NCI-H2227 treated with DMSO at 0.1 percent for 48 hours (cell line): ENCODE data around the gene CYB561A3.
"Not testable (repeated sequence)": the region's sequence is repeated elsewhere in the genome, so short reads cannot be mapped to it uniquely, and the experiment has no call there.

Source experiments
- DNase-seq: peaks from one replicate; lab custom pipeline; 2025; lab: John Stamatoyannopoulos, UW

Gene CYB561A3, protein sequence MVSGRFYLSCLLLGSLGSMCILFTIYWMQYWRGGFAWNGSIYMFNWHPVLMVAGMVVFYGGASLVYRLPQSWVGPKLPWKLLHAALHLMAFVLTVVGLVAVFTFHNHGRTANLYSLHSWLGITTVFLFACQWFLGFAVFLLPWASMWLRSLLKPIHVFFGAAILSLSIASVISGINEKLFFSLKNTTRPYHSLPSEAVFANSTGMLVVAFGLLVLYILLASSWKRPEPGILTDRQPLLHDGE

DNA sequence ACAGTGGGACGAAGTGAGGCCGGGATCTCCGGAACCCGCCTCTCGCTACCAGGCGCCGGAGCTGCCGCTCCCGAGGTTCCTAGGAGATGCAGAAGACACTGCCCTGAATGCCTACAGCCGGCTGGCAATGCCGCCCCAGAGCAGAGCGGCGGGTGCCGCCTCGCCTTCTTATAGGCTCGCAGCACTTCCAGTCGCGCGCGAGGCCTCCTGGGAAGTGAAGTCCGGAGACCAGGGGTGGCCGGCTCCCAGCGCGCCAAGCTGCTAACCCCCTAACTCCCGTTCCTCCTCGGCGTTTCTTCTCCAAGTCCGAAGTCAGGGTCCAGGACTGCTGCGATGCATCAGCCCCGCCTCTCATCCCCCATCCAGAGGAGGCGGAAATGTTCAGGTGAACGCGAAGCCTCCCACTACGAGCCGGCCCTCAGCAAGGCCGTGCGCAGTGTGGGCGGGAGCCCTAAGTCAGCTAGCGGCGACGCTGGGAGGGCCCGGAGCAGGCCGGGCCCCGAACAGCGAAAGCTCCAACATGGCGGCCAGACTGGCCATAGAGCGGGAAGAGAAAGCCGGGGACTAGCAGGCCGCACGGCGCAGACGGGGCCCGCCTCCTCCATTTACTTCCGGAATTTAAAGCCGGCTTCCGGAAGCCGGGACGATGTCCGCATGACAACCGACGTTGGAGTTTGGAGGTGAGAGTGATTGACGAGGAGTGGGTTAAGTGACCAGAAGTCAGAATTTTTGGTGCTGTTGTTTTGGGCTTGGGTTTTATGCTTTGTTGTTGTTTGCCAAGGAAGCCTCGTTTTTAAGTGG is at the start of gene CYB561A3, which contains the start of gene TMEM138:
Gene CYB561A3 (minus strand): TSS at position 142 of the 801 bp plus-strand sequence. CDS start 5,169 bp downstream, outside the sequence.
Gene TMEM138 (plus strand): TSS at position 634 of the 801 bp plus-strand sequence. CDS start 2,017 bp downstream, outside the sequence.
- peak; percentile 98 for DNase-seq

DNA sequence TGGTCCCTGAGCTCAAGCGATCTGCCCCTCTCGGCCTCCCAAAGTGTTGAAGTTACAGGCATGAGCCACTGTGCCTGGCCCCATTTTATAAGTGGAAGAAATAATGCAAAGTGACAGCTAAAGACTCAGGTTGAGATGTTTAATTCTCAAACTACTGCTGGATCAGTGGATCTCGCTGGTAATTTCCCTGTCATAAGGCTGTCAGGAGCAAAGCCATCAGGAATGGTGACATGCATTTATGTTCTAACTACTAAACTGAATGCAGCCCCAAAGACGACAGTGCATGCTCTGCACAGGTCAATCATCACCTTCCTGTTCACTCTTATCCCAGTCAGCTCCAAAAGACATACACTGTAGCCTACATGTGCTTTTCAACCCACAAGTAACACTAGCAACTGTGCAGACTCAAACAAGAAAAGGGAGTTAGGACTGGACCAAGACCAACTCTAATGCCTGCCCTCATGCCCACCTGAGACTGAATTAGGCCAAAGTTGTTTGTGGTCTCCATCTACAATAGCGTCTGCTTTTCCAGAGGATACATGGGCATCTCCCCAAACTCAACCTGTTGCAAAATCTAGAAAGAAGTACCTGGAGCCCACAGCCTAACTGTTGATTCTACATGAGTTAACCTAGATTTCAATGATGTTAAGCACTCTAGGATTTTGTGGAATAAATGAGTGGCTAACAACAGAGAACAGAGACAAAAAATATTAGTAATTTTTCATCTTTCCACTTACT is 45.5 kb upstream of the CYB561A3 start:
- no peak for DNase-seq

DNA sequence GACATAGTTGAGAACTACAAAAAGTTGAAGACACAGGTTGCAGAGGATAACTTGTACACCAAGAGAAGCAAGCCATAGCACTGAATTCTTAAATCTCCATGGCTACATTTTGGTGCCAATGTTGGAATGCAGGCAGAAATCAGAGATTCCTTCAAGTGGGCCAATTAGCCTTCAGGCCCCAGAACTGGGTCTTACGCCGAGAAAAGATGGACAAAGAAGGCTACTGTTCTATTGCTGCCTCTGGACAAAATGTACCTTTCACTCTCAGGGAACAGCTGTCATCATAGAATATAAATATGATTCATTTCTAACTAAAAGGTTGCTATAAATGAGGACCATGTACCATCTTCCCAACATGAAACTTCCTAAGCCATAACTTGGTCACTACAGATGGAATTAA is 44.4 kb upstream of the CYB561A3 start:
- DNase-seq, result no peak

DNA sequence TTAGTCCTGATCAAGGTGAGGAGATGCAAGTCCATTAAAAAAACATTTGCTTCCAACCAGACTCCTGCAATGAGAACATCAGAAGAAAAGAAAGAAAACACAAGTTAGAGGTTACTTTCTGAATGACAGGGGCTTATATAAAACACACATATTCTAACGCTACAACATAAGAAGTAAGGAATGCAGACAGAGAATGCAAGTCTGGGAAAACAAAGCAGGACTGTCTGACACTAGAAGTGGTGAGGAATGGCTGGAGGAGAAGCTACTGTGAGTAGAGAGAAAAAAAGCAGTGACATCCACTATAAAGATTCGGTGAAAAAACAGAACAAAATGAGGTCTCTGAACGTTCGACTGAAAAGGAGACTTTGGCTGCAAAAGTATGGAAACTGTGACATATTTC is 43.0 kb upstream of the CYB561A3 start:
- no peak for DNase-seq

DNA sequence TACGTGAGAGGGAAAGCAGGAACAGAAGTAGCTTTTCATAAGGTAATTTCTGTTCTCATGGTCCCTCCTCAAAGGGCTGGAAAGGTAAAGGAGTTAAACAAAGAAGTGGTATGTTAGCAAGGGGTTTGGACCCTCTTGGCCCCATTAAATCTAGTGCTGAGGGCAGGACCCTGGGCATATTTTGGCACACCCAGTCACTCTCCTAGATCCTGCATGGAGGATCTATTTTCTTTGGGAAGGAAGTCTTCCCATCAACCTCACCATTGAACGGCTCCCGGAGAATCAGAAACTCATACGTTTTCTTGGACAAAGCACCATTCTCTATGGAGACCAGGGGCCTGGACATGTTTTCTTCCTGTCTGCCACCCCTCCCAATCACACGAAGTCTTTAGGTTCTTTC is 42.4 kb upstream of the CYB561A3 start:
- DNase-seq, result no peak

DNA sequence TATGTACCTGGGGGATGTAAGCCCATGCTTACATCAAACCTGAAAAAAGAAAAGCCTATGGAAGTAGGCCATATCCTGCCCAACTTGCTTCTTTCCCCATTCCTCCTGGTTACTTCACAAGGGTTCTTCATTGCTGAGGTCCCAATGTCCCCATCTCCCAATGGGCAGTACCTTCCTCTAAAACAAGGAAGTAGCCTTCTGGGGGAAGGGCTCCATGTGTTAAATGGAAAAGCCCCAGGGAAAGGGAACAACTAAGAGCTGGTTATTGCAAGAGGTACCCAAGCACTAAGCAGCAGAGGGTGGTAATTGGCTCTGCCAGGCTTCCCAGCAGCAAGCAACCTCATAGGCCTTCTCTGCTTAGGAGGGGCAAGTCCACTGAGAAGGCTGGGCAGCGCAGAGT is 42.0 kb upstream of the CYB561A3 start:
- DNase-seq, result no peak

DNA sequence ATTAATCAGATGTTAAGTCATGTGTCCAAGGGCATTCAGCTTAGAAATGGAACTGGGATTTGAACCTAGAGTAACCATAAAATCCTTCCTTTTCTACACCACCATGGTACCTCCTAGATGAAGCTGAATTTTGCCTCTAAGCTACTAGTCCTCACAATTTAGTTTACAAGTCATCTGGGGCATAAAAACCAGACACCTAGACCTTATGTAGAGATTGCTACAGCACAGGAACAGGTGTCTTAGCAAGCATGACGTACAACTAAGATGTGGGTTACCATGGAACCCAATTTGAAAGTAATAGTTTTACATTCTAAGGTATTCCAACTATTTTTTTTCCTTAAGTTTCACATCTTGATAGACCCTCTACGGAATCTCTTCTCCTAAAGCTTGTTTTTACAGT is 39.9 kb upstream of the CYB561A3 start:
- no peak for DNase-seq

DNA sequence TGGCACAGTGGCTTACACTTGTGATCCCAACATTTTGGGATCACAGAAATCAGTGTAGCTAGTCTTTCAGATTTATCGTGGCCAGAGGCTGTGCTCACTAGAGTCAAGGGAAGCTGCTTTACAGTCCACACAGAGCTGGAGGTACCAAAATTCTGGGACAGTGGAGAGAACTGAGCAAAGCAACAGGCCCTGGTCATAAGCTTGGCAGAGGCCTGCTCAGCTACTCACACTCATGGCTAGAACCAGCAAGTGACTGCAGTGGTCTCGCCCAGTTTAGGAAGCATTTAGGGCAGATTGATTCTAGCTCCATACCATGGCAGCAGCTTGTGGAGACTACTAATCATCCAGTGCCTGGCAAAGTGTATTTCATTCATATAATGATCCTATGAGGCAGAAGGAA is 39.5 kb upstream of the CYB561A3 start:
- no peak for DNase-seq

DNA sequence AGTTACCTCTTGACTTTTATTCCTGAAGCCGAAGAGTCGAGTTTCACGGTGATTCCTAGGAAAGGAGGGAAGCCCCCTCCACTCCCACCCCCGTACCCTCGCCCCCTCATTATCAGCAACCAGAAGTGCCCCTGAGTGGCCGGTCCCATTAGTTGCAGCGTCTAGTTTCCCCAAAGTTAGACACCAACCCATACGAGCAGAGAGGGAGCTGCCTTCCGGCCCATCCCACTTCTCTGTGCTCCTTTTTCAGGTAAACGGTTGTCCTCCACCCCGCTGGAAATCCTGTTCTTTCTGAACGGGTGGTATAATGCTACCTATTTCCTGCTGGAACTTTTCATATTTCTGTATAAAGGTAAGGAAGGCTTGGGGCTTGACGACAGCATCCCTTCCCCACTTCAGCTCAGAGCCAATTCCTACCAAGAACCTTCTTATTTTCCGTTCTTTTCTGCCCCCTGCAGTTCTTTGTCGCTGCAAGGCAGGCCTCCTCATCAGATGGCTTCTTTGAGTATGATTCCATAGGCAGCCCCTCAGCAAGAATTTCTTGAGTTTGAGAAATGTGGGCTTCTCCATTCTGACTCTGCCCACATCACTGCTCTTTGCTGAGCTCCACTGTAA is 31.4 kb upstream of the CYB561A3 start:
- peak; percentile 39 for DNase-seq

DNA sequence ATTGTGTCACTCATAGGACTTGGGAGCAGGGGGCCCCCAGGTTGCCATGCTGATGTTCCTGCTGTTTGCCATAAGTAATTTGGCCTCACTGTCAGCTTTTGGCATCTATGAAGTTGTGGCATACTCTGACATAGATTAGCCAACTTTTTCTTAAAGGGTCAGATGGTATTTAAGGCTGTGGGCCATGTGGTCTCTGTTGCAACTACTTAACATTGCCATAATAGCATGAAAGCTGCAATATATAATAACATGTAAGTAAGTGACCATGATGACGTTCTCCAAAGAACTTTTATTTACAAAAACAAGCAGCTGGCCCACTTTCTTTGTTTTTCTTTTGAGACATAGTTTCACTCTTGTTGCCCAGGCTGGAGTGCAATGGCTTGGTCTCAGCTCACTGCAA is 28.5 kb upstream of the CYB561A3 start:
- DNase-seq, result no peak

DNA sequence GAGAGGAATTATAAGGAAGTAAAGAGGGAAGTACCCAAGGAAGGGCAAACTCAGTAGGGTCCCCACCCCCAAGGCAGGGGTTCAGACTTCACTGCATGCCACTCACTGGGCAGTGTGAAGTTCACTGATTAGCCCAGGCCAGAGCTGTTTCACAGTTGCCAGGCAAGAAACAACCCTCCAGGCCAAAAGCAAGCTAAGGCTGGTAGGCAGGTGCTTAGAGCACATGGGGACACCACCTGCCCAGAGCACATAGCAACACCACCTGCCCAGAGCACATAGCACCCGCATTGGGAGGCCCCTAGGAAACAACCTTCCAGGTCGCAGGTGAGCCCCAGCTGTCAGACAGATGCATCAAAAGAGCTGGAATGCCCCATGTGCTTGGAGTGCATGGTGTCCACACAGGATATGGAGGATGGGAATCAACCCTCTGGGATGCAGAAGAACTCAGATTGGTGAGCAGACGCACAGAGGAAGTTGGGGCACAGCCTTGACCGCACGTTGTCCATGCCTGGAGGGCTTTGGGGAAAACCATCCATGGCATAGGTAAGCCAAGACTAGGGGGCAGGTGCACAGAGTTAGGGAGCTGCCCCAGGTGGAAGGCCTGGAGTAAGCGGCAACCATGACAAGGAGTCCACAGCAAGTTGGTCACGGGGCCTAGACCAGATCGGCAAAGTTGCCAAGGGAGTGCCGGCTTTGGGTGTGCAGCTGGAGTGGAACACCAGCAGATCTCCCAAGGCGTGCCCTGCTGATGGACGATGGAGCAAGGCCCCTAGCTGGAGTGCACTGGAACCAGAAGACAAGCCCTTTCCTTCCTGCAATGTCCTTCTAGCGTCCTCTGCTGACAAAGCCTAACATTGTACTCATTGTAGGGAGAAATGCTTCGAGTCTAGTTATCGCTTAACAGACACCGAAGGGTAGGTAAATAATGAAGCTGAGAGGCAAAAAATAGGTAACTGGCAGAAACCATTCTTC is 22.9 kb upstream of the CYB561A3 start:
- no peak for DNase-seq

DNA sequence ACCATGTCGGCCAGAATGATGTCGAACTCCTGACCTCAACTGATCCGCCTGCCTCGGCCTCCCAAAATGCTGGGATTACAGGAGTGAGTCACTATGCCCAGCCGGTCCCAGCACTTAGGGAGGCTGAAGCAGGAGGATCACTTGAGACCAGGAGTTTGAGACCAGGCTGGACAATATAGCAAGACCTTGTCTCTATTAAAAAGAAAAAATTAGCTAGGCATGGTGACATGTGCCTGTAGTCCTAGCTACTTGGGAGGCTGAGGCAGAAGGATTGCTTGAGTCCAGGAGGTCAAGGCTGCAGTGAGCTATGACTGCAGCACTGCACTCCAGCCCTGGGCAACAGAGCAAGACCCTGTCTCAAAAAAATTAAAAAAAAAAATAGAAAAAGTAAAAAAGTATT is 22.2 kb upstream of the CYB561A3 start:
- DNase-seq, result not testable (repeated sequence)

DNA sequence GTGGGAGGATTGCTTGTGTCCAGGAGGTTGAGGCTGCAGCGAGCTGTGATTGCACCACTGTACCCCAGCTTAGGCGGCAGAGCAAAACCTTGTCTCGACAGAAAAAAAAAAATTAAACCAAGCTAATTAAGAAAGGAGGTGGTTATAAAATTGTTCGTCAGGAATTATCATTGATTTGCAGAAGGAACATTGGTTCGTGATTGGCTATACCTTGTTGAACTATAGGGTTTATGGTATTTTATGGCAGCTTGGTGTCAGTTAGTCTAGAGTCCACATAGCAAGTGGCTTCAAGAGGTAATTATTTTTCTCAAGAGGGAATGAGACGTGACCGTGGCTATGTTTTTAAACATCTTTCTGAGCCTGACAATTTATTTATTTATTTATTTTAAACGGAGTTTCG is 19.2 kb upstream of the CYB561A3 start:
- no peak for DNase-seq

DNA sequence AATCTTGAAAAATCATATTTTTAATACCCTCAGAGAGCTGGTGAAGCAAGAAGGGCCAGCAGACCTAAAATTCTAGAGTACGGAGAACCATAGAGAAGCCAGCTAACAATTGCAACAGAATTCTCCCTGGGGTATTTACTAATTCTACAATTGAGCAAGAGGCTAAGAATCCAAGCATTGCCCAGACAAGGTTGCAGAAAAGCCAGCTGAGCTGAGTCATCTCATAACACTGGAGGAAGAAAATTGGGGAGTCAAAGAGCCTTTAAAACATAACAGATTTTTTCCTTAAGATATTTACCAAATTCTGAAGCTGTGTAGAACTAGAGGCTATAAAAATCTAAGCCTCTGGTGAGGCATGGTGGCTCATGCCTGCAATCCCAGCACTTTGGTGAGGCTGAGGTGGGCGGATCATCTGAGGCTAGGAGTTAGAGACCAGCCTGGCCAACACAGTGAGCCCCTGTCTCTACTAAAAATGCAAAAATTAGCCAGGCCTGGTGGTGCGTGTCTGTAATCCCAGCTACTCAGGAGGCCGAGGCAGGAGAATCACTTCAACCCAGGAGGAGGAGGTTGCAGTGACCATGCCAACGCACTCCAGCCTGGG is 17.1 kb upstream of the CYB561A3 start:
- no peak for DNase-seq

DNA sequence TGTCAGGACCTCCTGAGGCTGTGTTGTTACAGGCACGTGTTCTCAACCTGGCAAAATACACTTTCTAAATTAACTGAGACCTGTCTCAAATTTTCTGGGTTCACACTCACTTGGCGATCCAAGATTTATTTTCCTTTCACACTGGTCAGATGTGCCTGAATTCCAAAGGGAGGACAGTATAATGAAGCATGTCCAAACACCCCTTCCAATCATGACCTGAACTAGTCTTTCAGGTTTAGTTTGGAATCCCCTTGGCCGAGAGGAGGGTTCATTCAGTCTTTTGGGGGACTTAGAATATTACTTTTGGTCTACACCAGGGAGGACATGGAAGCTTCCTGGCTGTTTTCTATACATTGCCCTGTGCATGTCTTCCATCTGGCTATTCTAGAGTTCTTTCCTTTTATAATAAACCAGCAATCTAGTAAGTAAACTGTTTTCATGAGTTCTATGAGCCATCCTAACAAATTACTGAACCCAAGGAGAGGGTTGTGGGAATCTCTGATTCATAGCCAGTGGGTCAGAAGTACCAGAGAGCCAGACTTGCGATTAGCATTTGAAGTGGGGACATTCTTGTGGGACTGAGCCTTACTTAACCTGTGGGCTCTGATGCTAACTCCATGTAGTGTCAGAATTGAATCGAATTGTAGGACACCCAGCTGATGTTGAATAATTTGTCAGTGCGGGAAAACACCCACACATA is 15.9 kb upstream of the CYB561A3 start:
- DNase-seq, result no peak

DNA sequence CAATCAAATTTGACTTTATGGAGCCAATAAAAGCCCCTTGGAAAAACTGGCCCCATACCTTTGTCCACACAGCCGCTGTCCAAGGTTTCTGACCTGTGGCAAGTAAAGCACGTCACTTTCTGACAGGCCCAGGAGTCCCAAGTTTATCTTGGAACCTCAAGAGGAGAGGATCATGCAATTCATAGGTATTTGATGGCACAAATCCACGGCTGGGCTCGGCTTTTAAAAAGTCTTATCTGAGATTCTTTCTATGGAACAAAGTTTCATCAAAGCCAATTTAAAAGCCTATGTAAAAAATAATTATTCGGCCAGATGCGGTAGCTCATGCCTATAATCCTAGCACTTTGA is 14.1 kb upstream of the CYB561A3 start:
- no peak for DNase-seq

DNA sequence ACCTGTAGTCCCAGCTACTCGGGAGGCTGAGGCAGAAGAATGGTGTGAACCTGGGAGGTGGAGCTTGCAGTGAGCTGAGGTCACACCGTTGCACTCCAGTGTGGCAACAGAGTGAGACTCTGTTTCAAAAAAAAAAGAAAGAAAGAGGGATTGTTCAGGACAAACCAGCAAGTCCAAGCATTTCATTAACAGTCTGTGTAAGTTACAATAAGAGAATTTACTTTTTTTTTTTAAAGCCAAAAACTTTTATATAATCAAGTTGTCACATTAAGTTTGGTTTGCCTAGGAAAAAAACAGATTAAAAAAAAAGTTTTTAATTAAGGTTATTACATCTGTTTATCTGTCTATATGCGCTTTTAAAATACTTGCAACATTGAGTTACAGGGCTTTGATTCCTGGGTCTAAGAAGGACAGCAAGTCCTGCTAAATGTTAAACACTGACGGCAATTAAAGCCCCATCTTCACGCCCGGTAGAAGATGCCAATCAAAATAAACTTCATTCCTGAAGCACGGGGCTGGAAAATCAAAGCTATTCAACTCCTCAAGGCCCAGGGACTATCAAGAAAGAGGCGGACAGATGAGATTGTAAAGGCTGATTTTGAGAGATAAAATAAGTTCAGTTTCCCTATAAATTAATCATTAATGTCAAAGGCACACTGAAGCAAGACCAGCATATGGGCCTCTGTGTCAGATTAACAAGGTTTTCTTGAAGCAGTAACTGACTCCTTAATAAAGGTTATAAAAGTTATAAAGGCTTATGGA is 11.2 kb upstream of the CYB561A3 start:
- DNase-seq, result no peak

DNA sequence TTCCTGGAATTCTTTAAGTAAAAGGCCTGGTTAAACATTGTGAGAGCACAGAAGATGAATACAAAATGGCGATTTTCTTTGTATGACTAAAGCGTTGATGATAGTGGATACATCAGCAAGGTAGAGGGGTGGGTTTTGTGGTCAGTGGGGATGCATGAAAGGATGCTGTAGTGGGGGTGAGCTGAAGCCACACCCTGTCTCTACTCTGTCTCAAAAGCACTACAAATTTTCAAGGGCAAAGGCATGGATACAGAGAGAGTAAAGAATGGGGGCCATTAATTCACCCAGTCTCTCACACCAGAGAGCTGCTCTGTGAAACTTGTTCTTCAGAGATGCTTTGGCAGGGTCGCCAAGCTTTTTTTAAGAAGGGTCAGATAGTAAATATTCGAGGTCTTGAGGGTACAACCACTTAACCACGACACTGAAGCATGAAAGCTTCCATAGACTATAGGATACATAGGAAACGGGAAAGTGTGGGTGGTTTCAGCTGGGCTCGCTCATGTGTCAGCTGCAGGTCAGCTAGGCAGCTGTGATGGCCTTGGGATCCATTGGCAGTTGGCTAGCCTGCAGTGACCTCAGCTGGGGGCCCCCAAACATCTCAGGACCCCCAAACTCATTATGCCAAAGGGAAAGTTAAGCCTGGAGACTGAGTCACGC is 8.8 kb upstream of the CYB561A3 start:
- no peak for DNase-seq
